ENCODE results near the gene SEC23A. TPM values are rescaled to one million over a fixed set of nuclear protein-coding genes. Genes with fewer than 3 reads are reported as not detected.

SEC23A gene
- total and polyA plus RNA-seq, 2 of the 13 experiments (the other 11 are each of a cell fraction or from before 2014, with no cell fraction given): 403 to 887 TPM

DNA sequence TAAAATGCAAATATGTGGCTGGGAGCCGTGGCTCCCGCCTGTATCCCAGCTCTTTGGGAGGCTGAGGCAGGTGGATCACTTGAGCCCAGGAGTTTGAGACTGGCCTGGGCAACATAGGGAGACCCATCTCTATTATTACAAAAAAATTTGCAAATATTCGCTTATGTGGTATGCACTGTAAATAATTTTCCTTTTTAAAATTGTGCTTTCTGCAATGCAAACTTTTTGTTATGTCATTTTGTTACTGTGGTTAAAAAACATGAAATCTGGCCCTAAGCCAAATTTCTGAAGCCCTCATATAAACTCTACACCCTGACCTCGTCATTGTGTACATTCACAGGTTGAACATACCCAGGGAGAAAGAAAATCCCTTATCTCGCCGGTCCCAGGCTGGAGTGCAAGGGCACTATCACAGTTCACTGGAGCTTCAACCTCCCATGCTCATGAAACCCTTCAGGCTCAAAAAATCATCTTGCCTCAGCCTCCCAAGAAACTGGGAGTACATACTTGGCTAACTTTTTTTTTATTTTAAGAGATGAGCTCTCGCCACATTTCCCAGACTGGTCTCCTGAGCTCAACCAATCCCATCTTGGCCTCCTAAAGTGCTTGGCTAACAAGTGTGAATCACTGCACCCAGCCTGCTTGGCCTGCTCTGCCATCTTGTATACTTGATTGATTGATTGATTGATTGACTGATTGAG is 42.4 kb upstream of the SEC23A start (continued):
- peak; percentile 82 for TF ChIP-seq ZNF644 (CRISPR knock-in tag; IDR thresholded peaks at IDR 0.05; ENCODE audit: low read depth)
- peak; percentile 60 for TF ChIP-seq FOSL2 (CRISPR knock-in tag; IDR thresholded peaks at IDR 0.05)
- TF ChIP-seq ZNF687 (CRISPR knock-in tag; IDR thresholded peaks at IDR 0.05): no peak
- TF ChIP-seq ZSCAN20 (CRISPR knock-in tag; IDR thresholded peaks at IDR 0.05; ENCODE audit: borderline replicate concordance): no peak
- no peak for TF ChIP-seq RFXANK (CRISPR knock-in tag; IDR thresholded peaks at IDR 0.05)
- TF ChIP-seq JDP2 (CRISPR knock-in tag; IDR thresholded peaks at IDR 0.05; ENCODE audit: borderline replicate concordance): no peak
- TF ChIP-seq, protein P1, sequence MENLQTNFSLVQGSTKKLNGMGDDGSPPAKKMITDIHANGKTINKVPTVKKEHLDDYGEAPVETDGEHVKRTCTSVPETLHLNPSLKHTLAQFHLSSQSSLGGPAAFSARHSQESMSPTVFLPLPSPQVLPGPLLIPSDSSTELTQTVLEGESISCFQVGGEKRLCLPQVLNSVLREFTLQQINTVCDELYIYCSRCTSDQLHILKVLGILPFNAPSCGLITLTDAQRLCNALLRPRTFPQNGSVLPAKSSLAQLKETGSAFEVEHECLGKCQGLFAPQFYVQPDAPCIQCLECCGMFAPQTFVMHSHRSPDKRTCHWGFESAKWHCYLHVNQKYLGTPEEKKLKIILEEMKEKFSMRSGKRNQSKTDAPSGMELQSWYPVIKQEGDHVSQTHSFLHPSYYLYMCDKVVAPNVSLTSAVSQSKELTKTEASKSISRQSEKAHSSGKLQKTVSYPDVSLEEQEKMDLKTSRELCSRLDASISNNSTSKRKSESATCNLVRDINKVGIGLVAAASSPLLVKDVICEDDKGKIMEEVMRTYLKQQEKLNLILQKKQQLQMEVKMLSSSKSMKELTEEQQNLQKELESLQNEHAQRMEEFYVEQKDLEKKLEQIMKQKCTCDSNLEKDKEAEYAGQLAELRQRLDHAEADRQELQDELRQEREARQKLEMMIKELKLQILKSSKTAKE (CRISPR knock-in tag; IDR thresholded peaks at IDR 0.05; ENCODE audit: borderline replicate concordance): no peak
- no peak for TF ChIP-seq ZFP36 (IDR thresholded peaks at IDR 0.05; ENCODE audit: borderline replicate concordance, low read depth, low read length, partially characterized antibody)
- TF ChIP-seq XRCC5 (optimal IDR thresholded peaks at IDR 0.05; ENCODE audit: low read length): peak; percentile 17
- TF ChIP-seq ZFP36L2 (CRISPR knock-in tag; IDR thresholded peaks at IDR 0.05): no peak
- TF ChIP-seq ETS1 (CRISPR knock-in tag; IDR thresholded peaks at IDR 0.05): no peak
- TF ChIP-seq ZNF879 (CRISPR knock-in tag; IDR thresholded peaks at IDR 0.05): 0 out of 2 replicates have a peak, but pooled peaks have one; percentile 30
- TF ChIP-seq KLF13 (CRISPR knock-in tag; IDR thresholded peaks at IDR 0.05): no peak
- TF ChIP-seq, protein P2, sequence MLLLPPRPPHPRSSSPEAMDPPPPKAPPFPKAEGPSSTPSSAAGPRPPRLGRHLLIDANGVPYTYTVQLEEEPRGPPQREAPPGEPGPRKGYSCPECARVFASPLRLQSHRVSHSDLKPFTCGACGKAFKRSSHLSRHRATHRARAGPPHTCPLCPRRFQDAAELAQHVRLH (CRISPR knock-in tag; IDR thresholded peaks at IDR 0.05; ENCODE audit: borderline replicate concordance, low read depth): peak; percentile 55; the same call in 1 of the 2 replicates
- TF ChIP-seq, protein P3, sequence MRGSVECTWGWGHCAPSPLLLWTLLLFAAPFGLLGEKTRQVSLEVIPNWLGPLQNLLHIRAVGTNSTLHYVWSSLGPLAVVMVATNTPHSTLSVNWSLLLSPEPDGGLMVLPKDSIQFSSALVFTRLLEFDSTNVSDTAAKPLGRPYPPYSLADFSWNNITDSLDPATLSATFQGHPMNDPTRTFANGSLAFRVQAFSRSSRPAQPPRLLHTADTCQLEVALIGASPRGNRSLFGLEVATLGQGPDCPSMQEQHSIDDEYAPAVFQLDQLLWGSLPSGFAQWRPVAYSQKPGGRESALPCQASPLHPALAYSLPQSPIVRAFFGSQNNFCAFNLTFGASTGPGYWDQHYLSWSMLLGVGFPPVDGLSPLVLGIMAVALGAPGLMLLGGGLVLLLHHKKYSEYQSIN (CRISPR knock-in tag; IDR thresholded peaks at IDR 0.05; ENCODE audit: borderline replicate concordance): no peak
- TF ChIP-seq, protein P4, sequence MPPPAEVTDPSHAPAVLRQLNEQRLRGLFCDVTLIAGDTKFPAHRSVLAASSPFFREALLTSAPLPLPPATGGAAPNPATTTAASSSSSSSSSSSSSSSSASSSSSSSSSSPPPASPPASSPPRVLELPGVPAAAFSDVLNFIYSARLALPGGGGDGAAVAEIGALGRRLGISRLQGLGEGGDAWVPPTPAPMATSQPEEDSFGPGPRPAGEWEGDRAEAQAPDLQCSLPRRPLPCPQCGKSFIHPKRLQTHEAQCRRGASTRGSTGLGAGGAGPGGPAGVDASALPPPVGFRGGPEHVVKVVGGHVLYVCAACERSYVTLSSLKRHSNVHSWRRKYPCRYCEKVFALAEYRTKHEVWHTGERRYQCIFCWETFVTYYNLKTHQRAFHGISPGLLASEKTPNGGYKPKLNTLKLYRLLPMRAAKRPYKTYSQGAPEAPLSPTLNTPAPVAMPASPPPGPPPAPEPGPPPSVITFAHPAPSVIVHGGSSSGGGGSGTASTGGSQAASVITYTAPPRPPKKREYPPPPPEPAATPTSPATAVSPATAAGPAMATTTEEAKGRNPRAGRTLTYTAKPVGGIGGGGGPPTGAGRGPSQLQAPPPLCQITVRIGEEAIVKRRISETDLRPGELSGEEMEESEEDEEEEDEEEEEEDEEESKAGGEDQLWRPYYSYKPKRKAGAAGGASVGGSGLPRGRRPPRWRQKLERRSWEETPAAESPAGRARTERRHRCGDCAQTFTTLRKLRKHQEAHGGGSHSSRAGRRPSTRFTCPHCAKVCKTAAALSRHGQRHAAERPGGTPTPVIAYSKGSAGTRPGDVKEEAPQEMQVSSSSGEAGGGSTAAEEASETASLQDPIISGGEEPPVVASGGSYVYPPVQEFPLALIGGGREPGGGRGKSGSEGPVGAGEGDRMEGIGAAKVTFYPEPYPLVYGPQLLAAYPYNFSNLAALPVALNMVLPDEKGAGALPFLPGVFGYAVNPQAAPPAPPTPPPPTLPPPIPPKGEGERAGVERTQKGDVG (CRISPR knock-in tag; IDR thresholded peaks at IDR 0.05; ENCODE audit: borderline replicate concordance): no peak
- TF ChIP-seq TP53 (CRISPR knock-in tag; conservative IDR thresholded peaks at IDR 0.05): no peak
